Right kidney (tissue), 1 donor: ENCODE measurements around the gene SMARCC2.

Experiments used
- DNase-seq: peaks from one replicate; pipeline ENCODE4 v3.0.0-alpha.2; 2016

The SMARCC2 gene

DNA sequence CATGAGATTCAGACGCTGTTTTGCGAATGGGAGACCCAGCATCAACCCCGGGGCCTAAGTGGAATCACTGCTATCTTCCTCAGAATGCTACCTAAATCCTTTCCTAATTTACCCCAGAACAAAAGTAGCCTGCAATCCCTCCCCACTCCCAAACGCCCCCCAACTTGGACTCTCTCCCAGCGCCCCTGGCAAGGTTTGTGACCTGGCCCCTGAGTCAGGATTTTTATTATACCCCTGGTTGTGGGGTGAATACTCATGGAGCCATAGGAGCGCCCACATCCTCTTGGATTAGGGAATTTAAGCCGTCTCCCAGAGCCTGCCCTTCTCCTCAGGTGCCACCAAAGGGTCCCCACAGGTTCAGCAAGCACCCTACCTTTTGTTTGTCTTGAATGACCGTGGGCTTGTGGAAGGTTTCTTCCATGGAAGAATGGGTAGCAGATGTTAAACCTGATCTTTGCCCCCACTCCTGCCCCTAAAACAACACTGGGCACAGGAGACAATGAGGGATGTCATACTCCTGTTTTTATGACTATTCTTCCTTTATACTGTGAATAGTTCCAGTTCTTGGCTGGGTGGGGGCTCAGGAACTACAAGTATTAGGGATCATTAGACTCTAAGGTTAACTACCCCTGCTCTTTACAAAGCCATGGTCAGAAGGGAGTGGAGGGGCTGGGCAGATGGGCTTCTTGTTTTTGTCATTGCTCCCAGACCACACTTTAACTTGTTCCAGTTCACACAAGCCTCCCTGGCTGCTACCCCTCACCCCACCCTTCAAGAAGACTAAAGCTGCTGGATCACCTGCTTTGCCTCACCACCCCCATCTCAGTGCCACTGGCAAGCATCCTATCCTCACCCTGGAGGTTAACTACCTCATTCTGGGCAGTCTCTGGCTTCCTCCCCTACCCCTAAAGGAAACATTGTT, 36.3 kb downstream of the SMARCC2 start:
- DNase-seq, result no peak

- DNase-seq, result peak; percentile 92
These were observed 37.0 kb downstream of the SMARCC2 start, which contains the start of gene MYL6B for GRCh38 chr12:56152132-56152755. Gene MYL6B (plus strand): TSS chr12:56152587. CDS start chr12:56153919, 1,332 bp downstream.

- DNase-seq, result no peak
These were observed 37.6 kb downstream of the SMARCC2 start for GRCh38 chr12:56151672-56152131.

DNA sequence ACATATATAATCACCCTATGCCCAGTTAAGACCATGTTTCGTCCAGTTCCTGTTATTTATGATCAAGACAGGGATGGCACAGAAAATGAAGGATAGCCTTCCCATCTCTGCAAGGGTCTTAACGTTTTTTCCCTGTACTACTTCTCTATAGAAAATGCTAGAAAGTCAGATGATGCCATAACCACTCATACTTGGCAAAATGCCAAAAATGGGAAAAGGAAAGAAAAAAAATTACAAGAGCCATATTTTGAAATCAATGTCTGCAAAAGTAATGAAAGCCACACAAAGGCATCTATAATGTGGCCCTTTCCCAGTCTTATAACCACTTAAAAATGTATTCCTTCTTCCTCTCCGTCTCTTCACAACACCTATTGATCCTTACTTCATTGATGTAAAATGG, 38.7 kb downstream of the SMARCC2 start:
- no peak for DNase-seq

DNA sequence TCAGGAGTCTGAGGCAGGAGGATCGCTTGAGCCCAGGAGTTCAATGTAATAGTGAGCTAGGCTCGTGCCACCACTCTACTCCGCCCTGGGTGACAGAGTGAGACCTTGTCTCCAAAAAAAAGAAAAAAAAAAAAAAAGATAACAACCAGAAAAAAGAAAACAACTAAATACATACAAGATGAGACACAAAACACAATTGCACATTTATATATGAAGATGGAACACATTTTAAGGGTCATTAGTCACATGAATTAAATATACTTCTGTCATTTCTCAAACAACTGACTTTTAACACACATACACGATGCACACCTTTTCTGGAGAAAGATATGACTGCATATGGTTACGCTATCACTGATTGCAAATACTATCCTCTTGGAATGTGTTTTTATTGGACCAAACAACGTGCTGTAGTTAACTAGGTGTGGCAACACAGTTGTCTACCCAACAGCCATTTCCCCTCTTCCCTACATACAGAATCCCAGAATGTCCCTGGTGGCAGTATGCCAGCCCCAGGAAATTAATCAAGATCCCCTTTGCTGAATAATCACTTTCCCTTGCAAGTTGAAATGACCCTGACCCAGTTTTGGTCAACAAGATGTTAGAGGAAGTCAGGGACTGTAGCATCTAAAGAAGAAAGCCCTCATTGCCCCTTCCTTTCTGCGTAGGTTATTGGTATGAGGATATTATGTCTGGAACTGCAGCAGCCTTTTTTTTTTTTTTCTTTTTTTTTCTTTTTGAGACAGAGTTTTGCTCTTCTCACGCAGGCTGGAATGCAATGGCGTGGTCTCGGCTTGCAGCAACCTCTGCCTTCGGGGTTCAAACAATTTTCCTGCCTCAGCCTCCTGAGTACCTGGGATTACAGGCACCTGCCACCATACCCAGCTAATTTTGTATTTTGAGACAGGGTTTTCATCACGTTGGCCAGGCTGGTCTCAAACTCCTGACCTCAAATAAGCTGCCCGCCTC, 42.5 kb downstream of the SMARCC2 start:
- no peak for DNase-seq

DNA sequence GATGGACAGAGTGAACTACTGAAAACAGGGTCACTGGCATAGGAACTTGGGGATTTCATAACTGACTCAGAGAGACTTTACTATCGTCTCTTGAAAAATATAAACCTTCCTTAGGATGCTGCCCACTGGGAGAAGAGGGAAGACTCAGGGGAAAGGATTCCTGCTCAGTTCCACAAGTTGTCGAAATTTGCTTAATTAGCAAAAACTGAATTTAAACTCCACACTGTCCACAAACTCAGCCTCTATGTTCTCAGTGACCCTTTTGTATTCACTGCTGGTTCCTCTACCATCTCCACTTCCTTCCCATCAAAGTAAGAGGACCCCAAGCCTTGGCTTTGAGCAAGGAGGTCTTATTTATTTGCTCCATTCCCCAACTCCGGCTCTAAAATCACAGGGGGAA, 44.1 kb downstream of the SMARCC2 start:
- DNase-seq, result no peak

DNA sequence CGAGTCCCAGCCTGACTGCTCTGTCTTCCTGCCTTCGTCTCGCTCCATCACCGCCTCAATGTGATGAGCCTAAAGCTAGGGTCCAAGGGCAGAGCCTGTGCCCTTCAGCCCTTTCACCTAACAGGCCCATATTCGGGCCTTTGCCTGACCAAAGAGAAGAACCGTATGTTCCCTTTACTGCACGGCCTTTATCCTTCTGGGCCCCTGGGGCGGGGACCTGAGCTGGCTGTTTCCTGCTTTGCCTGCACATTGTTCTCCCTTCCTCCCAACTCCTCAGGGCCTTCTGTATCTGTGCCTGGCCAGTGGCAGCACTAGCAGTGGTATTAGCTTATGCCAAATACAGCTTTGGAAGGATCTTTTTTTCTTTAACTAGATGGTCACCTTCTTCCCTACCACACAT, 45.4 kb downstream of the SMARCC2 start:
- no peak for DNase-seq

GRCh38 chr12:56143217-56143616, 46.1 kb downstream of the SMARCC2 start:
- DNase-seq, result no peak

DNA sequence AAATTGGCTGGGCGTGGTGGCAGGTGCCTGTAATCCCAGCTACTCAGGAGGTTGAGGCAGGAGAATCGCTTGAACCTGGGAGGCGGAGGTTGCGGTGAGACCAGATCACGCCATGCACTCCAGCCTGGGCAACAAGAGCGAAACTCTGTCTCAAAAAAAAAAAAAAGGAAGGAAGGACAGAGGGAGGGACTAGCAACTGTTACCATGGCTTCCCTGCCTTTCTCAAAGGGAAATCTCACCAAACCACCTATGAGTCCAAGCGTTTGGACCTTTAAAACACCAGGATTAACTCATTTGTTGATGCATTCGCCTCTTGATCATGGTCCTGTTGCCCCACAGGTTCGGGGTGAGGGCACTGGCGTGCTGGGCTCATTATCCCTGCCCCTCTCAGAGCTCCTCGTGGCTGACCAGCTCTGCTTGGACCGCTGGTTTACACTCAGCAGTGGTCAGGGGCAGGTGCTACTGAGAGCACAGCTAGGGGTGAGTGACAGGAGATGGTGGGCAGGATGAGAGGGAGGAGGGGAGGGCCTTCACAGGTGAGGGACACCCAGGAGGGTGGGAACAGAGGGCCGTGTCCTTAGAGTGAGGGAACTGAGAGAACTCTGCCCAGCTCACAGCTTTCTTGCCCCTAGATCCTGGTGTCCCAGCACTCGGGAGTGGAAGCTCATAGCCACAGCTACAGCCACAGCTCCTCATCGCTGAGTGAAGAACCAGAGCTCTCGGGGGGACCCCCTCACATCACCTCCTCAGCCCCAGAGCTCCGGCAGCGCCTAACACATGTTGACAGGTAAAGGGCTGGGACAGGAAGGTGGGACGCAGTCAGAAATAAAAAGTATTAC, 47.1 kb downstream of the SMARCC2 start:
- no peak for DNase-seq

DNA sequence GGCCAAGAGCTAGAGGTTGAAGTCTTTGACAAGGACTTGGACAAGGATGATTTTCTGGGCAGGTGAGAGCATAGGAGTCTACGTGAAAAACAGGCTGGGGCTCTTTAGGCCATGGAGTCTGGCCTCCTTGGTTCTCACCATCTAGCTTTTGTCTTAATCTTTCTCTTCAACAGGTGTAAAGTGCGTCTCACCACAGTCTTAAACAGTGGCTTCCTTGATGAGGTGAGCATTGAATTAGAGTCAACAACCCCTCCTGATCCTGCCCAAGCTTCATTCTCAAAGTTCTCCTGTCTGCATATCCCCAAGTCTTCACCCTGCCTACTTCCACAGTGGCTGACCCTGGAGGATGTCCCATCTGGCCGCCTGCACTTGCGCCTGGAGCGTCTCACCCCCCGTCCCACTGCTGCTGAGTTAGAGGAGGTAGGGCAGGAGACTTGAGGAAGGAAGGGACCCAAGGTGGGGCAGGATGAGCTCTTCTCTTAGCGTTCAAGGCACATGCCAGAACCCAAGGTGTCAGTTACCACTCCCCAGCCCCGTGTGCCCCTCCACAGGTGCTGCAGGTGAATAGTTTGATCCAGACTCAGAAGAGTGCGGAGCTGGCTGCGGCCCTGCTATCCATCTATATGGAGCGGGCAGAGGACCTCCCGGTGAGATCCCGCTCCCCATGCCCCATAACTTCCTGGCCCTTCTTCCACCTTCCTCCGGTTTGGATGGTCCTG, 51.3 kb downstream of the SMARCC2 start:
- DNase-seq, result no peak

GRCh38 chr12:56134897-56135296, 54.4 kb downstream of the SMARCC2 start:
- no peak for DNase-seq

GRCh38 chr12:56130876-56131275, 58.4 kb downstream of the SMARCC2 start:
- no peak for DNase-seq

DNA sequence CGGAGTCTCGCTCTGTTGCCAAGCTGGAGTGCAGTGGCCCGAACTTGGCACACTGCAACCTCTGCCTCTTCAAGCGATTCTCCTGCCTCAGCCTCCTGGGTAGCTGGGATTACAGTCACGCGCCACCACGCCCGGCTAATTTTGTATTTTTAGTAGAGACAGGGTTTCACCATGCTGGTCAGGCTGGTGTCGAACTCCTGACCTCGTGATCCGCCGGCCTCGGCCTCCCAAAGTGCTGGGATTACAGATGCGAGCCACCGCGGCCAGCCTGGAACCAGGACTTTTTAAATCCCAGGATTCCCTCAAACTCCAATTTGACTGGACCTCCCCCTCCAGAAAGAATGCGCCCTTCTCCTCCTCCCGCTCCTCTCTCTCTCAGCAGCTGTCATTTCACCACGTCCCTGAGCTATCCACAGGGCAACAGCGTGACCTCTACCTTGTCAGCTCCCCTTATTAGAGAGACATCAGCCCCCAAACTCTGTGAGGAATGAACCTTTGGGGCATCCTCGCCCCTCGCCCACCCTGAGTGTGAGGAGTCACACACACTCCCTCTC, 59.3 kb downstream of the SMARCC2 start:
- DNase-seq, result no peak

GRCh38 chr12:56129206-56129941, 59.9 kb downstream of the SMARCC2 start:
- peak; percentile 80 for DNase-seq

DNA sequence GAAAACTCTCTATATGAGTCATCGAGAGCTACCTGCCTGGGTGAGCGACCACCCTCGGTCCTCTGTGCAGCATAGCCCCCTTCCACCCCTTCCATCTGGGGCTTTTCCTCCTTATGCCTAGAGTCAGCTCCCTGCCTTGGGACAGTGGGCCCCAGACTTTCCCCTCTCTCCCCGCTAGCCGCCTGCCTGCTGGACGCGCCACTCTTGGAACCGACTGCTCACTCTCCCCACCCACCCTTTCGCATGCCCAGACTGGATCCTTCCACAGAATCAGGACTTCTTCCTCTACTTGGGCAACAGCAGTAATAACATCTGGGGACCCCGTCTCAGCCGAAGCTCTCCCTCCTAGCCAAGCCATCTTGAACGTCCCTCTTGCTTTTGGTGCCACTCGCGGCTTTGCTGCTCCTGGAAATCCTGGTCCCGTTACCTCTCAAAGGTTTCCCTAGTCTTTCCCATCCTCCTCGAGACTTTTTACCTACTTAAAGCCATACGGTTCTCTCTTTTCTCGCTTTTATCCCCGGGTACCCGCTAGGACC, 60.5 kb downstream of the SMARCC2 start:
- DNase-seq, result no peak

DNA sequence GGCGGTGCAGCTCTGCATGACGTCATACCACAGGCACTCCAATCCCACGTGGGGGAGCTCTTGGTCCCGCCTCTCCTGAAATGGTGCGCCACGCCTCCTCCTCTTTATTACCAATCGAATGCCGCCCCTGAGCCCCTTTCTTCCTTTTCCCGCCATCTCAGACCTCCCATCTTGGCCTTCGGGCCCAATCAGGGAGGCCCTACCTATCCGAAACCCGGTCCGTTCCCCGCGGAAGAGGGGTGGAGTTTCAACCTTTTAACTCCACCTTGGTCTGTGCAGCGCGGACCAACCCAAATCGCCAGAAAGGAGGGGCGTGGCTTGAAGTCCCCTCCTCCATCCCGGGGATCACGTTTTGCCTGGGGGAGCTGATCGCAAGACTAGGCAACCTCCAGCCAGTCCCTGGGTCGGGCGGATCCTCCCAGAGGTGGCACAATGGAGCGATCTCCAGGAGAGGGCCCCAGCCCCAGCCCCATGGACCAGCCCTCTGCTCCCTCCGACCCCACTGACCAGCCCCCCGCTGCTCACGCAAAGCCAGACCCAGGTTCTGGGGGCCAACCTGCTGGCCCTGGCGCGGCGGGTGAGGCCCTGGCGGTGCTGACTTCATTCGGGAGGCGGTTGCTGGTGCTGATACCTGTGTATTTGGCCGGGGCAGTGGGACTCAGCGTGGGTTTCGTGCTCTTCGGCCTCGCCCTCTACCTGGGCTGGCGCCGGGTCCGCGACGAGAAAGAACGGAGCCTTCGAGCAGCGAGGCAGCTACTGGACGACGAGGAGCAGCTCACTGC, 61.2 kb downstream of the SMARCC2 start, which contains the start of gene ESYT1:
Gene ESYT1 (plus strand): TSS at position 380 of the 782 bp plus-strand sequence. CDS start 53 bp downstream, at position 433.
- DNase-seq, result peak; percentile 87

DNA sequence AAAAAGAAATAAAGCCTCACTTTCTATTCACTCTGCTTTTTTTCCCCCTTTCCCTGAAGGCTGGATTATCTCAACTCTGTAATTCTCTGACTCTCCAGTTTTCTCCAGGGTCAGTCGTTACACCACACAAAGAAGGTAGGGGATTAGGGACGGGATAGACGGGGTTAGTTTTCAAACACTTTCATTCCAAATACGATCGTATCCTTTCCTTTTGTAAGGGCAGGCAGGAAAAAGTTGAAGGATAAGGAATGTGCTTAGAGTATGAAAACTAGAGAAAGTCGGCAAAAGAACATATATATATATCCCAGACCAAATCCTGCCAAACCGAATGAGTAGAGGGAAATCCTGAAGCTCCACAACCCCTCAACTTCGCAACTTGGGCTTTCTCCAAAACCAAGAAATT, 61.8 kb downstream of the SMARCC2 start:
- DNase-seq, result no peak

- no peak for DNase-seq
These were observed 62.5 kb downstream of the SMARCC2 start for GRCh38 chr12:56126732-56127239.
